MCF 10A (cell line): ENCODE results near the gene TAS2R40. TPM values are rescaled to one million over a fixed set of nuclear protein-coding genes. Genes with fewer than 3 reads are reported as not detected.

Experiments
- BruUV-seq: library from RNA; stranded (reverse); fragments of 400-500 nt; replicated peaks from 2 replicates; lab custom pipeline; 2021; lab: Mats Ljungman, UMichigan
- CTCF ChIA-PET: fragments of 300-600 bp; sonication (Branson Sonifier 250); formaldehyde crosslinking; extraction: SDS; loops from one replicate; lab custom pipeline; 2021; ENCODE audit warnings: antibody characterized with exemption, inconsistent platforms; lab: Yijun Ruan, JAX
- POLR2A ChIA-PET: fragments of 300-600, 350-650 bp; sonication (Branson Sonifier 250); formaldehyde crosslinking; extraction: SDS; loops from one replicate; lab custom pipeline; 2020; ENCODE audit warnings: antibody characterized with exemption, inconsistent platforms; lab: Yijun Ruan, JAX
- DNase-seq: peaks from one replicate; pipeline ENCODE4 v3.0.0-alpha.2; 2018; ENCODE audit not compliant: unreplicated experiment
- H3K27ac Mint-ChIP-seq: one replicate; pipeline ENCODE4 v1.8.0; 2022; ENCODE audit warnings: mild to moderate bottlenecking, low read depth, mixed read lengths; ENCODE audit not compliant: unreplicated experiment
- H3K27me3 Mint-ChIP-seq: one replicate; pipeline ENCODE4 v1.8.0; 2022; ENCODE audit warnings: mixed read lengths; ENCODE audit not compliant: insufficient read depth, unreplicated experiment
- H3K36me3 Mint-ChIP-seq: one replicate; pipeline ENCODE4 v1.8.0; 2022; ENCODE audit warnings: mild to moderate bottlenecking, moderate library complexity, mixed read lengths; ENCODE audit not compliant: insufficient read depth, unreplicated experiment
- H3K4me1 Mint-ChIP-seq: one replicate; pipeline ENCODE4 v1.8.0; 2022; ENCODE audit warnings: mixed read lengths; ENCODE audit not compliant: insufficient read depth, unreplicated experiment
- H3K4me3 Mint-ChIP-seq: one replicate; pipeline ENCODE4 v1.8.0; 2022; ENCODE audit warnings: mild to moderate bottlenecking, moderate library complexity, mixed read lengths; ENCODE audit not compliant: unreplicated experiment
- H3K9me3 Mint-ChIP-seq: one replicate; pipeline ENCODE4 v1.8.0; 2022; ENCODE audit warnings: mixed read lengths; ENCODE audit not compliant: unreplicated experiment
- intact Hi-C: fragments of 100-400 bp; cut with micrococcal nuclease; formaldehyde crosslinking; loops from 2 replicates; pipeline ENCODE4 v1.14.1; 2022
- total RNA-seq: library from RNA; stranded (reverse); gene quantifications from 2 replicates; pipeline ENCODE4 v1.2.3, GENCODE V29; 2022
- TF ChIP-seq, protein P1 (sequence below): fragments of 200-600 bp; IDR thresholded peaks from one replicate; pipeline ENCODE4 v1.8.0; 2022; ENCODE audit warnings: antibody characterized with exemption, mild to moderate bottlenecking; ENCODE audit not compliant: unreplicated experiment

The TAS2R40 gene
- total RNA-seq, 1 experiment from 2014 or later = not detected

GRCh38 chr7:143181349-143181748, 40.5 kb upstream of the TAS2R40 start:
- TF ChIP-seq, protein P1, sequence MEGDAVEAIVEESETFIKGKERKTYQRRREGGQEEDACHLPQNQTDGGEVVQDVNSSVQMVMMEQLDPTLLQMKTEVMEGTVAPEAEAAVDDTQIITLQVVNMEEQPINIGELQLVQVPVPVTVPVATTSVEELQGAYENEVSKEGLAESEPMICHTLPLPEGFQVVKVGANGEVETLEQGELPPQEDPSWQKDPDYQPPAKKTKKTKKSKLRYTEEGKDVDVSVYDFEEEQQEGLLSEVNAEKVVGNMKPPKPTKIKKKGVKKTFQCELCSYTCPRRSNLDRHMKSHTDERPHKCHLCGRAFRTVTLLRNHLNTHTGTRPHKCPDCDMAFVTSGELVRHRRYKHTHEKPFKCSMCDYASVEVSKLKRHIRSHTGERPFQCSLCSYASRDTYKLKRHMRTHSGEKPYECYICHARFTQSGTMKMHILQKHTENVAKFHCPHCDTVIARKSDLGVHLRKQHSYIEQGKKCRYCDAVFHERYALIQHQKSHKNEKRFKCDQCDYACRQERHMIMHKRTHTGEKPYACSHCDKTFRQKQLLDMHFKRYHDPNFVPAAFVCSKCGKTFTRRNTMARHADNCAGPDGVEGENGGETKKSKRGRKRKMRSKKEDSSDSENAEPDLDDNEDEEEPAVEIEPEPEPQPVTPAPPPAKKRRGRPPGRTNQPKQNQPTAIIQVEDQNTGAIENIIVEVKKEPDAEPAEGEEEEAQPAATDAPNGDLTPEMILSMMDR = no peak
- BruUV-seq = no TSS peak
- intact Hi-C loops = no loop called here
- Mint-ChIP-seq H3K4me3 (no peak overlapping the region), H3K9me3 (peaks cover 10% of the 10 kb centered on the region), H3K36me3 (no peaks in the 10 kb centered on the region), H3K27me3 (peaks cover 31% of the 10 kb centered on the region), H3K4me1 (no peaks in the 10 kb centered on the region), H3K27ac (no peak overlapping the region)
- no peak for DNase-seq
- CTCF ChIA-PET = interaction anchor here (0.6 to 1.0 kb wide), 2 partner anchors 34 to 359 kb away, joined by 3 to 5 read pairs; no protein-coding TSS in a partner anchor
- POLR2A ChIA-PET = no interaction called here

GRCh38 chr7:143183024-143183423, 38.8 kb upstream of the TAS2R40 start, which contains the start of gene TAS2R39:
Gene TAS2R39 (plus strand): TSS chr7:143183419. CDS start chr7:143183419, 0 bp downstream.
- intact Hi-C loops = no loop called here
- no TSS peak for BruUV-seq
- peaks cover 39% of the 10 kb centered on the region for H3K27me3 Mint-ChIP-seq
- ChIA-PET CTCF (interaction anchor here (0.5 to 0.7 kb wide), 2 partner anchors 550 to 666 kb away, joined by 3 read pairs; no protein-coding TSS in a partner anchor), POLR2A (no interaction called here)
- no peak within 1 kb of the TSS for H3K27ac Mint-ChIP-seq
- H3K4me3 Mint-ChIP-seq = no peak within 1 kb of the TSS
- TF ChIP-seq, protein P1 = no peak
- DNase-seq = no peak
- H3K9me3 Mint-ChIP-seq = peaks cover 4% of the 10 kb centered on the region
- no peaks in the 10 kb centered on the region for H3K36me3 Mint-ChIP-seq
- H3K4me1 Mint-ChIP-seq = no peaks in the 10 kb centered on the region

DNA sequence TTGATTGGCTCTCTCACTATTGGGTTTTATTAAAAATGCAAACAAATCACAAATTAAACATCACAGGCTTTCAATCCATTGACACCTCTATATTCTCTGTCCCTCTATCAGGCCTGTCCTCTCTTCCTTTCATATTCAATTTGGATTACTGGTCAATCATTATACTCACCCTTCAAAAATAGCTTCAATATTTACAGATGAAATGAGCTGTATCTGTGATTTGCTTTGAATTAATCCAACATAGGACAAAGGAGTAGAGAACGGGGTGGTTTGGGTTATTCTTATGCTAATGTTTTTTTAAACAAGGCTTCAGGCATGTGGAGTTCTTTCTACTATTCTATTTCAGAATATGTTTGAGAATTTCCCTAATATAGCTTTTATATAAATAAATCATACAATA, 36.3 kb upstream of the TAS2R40 start:
- BruUV-seq = no TSS peak
- no peaks in the 10 kb centered on the region for H3K36me3 Mint-ChIP-seq
- intact Hi-C loops = no loop called here
- POLR2A ChIA-PET = no interaction called here
- TF ChIP-seq, protein P1 = no peak
- DNase-seq = no peak
- no peak overlapping the region for H3K4me3 Mint-ChIP-seq
- H3K27ac Mint-ChIP-seq = no peak overlapping the region
- no peaks in the 10 kb centered on the region for H3K4me1 Mint-ChIP-seq
- H3K9me3 Mint-ChIP-seq = no peaks in the 10 kb centered on the region
- H3K27me3 Mint-ChIP-seq = peaks cover 39% of the 10 kb centered on the region
- CTCF ChIA-PET = interaction anchor here (0.6 to 1.0 kb wide), 2 partner anchors 29 to 109 kb away, joined by 3 to 4 read pairs; no protein-coding TSS in a partner anchor

- intact Hi-C loops = no loop called here
- no TSS peak for BruUV-seq
- Mint-ChIP-seq H3K27me3 (peaks cover 32% of the 10 kb centered on the region), H3K36me3 (no peaks in the 10 kb centered on the region), H3K4me3 (no peak overlapping the region), H3K27ac (no peak overlapping the region), H3K9me3 (no peaks in the 10 kb centered on the region), H3K4me1 (no peaks in the 10 kb centered on the region)
- no peak for DNase-seq
- TF ChIP-seq, protein P1 = no peak
- ChIA-PET CTCF (interaction anchor here (0.6 to 1.7 kb wide), 2 partner anchors 180 to 189 kb away, joined by 3 to 6 read pairs; no protein-coding TSS in a partner anchor), POLR2A (no interaction called here)
Measured at GRCh38 chr7:143188994-143189393, 32.8 kb upstream of the TAS2R40 start.
